GM21619 (cell line): ENCODE data around the gene ITGB8.
A peak's percentile ranks its signal among the peaks of the same experiment; 100 is the strongest.

Experiments used
- ATAC-seq: cut with Tn5 transposase; IDR thresholded peaks from one replicate; pipeline ENCODE4 v1.9.1; 2021; ENCODE audit not compliant: unreplicated experiment

ITGB8 gene

DNA sequence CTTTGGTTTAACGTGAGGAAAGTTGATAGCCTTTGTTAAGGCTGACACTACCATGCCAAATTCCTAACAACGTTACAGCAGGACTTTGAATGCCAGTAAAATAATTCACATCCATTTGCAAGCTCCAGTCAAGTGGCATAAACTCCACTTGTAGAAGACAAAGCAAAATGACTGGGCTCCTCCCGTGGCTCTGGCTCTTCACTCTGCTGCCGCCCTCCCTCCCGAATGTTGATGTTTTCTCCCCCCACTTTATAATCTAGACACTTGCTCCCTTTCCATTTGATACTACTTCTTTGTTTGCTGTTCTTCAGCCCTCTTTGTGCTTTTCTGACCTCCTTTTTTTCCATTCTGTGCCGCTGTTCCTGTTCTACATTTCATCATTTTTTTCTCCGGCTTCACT lies 22.8 kb upstream of the ITGB8 start:
- no peak for ATAC-seq

DNA sequence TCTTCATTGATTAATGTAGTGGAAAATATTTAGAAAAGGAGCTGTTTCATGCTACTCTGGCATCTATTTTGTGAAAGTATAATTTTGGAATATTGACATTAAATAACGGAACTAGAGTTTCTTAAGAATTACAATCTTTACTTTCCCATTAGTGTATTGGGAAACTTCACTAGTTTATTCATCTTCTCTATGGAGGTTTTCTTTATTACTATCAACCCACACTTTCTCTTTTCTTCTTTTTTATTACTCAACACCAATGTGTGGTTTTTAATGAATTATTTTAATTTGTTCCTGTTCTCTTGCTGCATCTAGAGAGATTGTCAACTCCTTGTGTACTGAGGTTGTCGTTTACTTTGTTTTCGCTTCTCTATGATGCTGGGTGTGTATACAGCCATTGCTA lies 20.4 kb upstream of the ITGB8 start:
- ATAC-seq: no peak

DNA sequence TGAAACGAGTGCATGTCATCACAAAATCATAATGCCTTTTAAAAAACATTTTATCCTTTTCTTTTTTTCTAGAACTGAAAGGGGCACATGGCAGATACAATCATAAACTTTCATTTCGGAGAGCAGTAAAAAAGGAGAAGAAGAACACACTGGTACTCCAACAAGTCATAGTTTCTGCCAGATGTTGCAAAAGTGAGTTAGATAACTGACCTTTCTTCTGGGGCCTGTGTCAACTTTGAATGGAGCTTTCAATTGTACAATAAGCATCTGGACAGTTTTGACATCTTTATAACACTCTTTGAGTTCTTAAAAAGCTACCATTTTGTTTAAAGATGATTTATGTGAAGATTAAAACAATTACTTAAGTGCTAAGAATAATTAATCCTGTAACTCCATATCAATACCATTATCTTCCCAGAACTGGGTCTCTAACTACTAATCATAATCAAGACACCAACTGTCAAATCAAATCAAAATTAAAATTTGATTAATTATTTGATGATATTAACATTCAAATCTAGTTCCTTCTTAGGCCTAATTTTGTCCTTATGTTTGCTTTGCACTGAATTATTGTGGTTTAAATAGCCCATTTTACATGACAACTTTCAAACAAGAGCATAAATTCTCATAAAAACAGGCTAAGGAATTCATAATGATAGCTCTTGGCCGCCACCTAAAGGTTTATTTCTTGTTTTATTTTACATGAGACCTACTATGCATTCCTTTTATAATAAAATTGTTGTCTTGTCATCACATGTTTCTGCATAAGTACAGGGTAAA lies 19.5 kb upstream of the ITGB8 start:
- ATAC-seq: no peak

DNA sequence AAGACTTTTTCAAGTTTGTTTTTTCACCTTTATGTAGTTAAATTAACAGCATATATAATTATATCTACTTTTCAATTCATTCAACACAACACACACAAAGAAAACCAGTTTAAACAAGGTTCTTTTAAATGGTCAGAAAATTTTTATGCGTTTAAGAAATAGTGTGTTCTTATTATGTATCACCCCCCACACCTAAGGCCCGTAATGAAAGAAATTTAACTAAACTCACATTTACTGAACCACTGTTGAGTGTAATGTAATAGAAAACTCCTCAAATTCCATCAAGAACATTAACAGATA lies 19.0 kb upstream of the ITGB8 start:
- ATAC-seq: no peak

DNA sequence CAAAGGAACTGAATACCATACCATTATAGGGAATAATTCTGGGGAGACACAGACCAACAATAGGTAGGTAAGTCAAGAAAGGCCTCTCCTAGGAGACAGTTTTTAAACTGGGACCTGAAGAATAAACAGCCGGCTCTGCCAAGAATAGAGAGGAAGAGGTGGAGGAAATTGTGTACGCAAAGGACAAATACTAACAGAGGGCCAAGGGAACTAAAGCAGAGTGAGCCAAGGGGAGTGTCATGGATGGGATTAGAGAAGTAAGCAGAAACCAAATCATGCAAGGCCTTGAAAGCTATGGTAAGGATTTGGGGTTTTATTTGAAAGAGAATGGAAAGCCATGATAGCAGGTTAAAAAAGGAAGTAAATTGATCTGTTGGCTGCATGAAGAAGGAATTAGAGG lies 18.1 kb upstream of the ITGB8 start:
- ATAC-seq: no peak

DNA sequence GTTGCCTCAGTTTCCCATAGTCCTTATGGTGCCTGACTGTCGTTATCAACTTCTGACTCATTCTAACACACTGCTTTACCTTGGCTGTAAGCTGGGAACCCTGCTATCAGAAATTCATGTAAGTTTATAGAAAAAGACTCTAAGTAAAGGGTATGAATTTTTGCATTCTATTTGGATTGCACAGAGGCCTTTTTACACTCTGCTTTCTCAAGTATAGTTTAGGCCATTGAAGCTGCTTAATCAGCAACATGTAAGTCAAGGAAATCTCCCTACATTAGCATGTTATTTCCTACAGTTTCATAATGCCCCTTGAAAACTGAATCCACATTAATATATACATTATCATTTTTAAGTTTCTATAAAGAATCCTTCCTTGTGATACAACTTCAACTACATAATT lies 17.1 kb upstream of the ITGB8 start:
- ATAC-seq: no peak

DNA sequence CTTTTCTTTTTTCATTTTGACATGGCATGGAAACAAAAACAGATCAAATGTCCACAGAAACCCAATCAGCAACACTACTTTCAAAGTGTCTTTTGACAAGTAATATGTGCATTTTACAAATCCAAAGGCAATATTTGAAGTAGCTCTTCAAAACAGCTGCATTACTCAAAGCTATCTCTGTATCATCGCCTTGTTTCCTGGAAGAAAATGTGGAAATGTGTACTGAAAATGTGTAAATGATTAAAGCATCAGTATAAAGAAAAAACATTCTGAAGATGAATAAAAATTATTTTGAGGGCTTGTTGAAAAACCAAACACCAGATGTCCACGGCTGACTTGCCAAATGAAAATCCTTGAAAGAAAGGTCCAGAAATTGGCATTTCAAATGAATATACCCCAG lies 16.5 kb upstream of the ITGB8 start:
- no peak for ATAC-seq

DNA sequence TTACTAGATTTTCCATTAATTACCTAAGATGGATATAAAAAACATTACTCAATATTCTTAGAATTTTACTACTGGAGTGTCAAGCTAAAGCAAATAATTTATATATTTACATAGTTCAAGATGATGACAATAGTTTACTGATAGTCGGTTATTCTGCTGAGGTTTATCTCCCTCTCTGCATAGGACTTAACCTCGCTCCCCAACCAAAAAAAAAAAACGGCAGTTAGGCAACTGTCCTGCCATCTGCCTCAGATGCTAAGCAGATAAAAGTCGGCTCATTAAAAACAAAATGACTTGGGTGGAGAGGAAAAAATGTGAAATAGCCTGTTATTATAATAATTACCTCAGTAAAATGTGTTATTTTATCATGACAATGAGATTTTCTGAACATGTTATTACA lies 14.0 kb upstream of the ITGB8 start:
- no peak for ATAC-seq

DNA sequence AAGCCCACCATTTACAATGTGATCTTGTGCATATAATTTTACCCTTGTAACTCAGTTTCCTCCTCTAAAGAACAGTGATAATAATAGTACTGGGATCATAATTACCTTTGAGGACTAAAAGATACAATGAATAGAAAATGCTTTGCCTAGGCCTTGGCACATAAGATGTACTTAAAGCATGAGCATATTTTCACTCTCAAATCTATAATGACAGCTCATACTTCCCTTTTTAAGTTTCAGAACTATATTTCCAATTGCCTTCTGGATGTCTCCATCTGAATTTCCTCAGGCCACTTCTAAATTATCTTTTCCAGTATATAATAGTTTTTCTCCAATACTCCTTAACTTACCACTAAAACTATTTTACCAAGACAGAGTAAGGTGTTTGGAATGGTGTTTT lies 13.3 kb upstream of the ITGB8 start:
- ATAC-seq: no peak

DNA sequence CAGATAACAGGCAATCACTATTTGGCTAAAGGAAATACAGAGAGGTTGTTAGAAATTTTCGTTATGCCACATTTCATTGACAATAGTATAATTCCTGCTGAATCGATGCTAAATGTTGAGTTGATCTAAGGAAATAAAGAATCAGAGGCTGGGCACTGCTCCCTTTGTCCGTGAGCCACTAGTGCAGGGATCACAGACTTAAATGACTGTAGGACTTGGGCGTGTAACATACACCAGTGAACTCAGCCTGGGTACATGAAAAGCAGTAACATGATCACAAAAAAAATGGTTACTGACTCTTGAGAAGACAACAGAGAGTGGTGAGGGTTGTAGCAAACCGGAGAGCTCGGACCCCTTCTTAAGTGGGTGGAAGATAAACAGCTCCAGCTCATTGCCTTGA lies 11.8 kb upstream of the ITGB8 start:
- ATAC-seq: no peak

DNA sequence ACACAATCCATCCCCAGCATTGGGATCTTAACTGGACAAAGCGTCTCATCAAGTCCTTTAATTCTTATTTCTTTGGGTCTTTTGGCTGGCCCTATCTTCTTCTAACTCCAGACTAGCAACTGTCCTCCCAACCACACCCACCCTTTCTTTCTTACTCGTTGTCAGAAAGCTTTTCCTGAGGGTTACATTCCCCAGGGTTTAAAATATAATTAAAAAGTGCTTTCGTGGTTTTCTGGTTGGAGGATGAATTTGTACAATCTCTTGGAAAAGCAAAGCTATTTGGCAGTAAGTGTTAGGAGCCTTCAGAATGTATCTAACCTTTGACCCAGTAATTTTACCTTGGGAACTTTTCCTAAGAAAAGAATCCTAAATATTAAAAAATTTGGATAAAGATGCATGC lies 10.4 kb upstream of the ITGB8 start:
- ATAC-seq: no peak

DNA sequence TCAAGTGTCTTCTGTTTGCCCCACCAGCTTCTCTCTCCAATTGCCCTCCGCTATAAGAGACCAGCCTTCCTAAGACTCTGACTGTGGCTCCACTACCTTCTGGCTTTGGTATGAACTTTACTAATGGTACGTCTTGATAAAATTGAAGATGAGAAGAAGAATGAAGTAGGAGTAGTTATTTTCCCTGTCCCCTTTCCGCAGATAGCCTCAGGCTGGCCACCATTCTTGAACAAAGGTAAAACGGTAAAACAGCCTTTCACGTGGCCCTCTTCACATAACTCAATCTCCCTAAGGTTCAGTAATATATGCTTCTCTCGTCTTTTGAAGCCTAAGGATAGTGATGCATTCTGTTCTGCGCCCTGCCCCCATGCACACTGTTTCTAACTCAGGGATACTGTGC lies 9.9 kb upstream of the ITGB8 start:
- ATAC-seq: no peak

DNA sequence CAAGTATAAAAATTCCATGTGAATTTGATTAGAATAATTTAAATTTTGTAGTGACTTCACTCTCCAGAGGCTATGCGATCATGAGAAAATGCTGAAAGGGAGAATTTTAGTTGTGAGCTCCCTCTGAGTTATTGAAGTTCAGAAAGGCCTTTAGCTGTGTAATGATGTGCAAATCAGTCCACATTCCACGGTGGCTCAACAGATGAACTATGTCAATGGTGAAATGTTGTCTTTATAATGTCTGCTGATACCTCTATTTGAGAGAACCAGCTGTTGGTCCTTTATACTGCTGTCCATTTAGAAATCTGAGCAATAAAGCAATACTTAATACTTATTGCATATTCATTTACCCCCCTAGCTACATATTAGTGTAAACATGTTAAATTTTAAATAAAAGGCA lies 7.1 kb upstream of the ITGB8 start:
- no peak for ATAC-seq

DNA sequence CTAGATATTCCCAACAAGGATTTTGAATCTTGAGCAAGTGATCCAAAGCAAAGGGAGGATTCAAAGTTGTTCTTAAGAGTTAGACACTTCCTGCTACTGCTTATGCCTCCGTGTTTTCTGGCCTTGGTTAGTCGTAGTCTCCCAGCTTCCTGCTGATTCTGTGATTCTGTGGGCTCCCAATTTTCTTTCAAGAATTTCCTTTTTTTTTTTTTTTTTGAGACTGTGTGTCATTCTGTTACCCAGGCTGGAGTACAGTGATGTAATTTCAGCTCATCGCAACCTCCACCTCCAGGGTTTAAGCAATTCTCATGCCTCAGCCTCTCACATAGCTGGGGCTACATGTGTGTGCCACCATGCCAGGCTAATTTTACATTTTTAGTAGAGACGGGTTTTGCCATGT lies 4.4 kb upstream of the ITGB8 start:
- no peak for ATAC-seq

DNA sequence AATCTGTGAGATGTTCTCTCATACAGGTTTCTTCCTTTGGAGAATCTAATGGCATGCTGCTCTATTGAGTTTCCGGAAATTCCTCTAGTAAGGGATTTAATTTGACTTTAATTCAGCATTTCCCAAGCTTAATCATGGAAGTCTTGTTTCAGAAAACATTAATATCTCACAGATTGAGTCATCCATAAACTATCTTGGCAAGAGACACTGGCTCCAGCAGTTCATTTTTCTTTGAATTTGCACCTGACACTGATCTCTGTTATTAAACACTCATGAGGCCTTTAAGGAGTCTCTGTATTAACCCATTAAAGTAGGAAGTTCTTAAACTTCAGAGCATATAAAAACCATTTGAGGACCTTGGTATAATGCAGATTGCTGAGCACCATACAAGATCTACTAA lies 3.6 kb upstream of the ITGB8 start:
- ATAC-seq: no peak

DNA sequence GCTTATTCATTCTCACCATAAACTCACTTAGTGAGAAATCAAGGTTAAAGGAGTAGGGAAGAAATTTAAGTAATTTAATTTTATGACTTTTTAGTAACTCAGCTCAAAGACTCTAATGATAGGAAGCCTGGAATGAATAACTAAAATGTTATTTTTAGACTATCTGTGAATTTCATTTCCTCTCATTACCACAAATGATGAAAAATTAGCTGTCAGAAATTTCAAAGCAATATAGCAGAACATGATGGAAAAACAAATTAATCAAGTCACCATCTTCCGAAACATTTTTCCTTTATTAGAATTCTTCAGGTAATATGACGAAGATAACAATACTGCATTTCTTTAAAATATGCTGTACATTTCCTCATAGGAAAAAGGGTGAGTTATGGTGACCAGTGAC lies 2.7 kb upstream of the ITGB8 start:
- no peak for ATAC-seq

DNA sequence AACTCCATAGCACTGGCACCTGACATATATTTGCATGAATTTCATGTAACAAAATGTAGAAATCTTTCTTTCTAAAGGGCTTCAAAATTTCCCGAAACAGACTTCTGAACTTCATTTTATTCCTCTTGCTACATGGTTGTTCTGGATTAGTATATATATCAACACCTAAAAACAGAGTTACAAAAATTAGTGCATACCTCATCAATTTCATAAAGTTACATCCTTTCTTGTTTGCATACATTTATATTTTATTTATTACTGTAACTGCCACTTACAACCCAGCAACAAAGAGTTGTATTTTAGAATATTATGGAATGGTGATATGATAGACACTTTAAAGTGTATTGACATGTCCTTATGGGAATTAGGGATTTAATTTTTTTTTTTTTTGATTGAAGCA lies 2.0 kb upstream of the ITGB8 start:
- no peak for ATAC-seq

DNA sequence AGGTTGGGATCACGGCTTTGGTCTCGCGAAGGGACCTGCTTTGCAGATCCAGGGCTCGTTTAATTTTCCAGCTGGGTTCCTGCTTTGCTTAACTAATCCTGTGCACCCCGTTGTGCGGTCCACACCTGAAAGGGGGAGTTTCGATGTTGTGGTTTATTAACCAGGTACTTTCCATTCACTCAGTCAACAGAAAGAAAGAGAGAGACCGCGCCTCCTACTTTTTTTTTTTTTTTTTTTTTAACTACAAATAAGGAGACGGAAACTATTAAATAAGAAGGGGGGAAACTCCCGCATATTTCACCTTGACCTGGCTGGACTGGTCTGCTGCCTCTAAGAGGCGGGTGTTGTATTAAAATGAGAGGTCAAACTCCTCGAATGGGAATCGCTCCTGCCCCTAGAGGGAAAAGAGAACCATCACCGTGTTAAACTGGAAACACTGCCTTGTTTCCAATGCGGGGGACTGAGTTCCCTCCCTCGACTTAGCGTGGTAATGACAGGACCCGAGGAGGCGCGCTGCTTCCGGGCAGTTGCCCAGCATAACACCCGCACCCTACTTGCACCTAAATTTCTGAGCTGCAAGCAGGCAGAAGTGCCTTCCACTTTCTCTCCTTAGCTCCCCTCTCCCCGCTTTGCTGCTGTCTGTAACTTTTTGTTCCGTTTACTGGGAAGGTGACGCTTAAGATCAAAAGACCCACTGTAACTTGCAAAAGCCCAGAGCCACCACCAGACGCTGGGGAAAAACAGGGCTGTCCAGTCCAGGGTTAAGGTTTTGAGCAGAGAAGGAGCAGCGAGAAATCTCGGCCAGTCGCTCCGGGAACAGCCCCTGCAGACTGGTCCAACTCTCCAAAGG lies 1.1 kb upstream of the ITGB8 start:
- peak; percentile 38 for ATAC-seq

DNA sequence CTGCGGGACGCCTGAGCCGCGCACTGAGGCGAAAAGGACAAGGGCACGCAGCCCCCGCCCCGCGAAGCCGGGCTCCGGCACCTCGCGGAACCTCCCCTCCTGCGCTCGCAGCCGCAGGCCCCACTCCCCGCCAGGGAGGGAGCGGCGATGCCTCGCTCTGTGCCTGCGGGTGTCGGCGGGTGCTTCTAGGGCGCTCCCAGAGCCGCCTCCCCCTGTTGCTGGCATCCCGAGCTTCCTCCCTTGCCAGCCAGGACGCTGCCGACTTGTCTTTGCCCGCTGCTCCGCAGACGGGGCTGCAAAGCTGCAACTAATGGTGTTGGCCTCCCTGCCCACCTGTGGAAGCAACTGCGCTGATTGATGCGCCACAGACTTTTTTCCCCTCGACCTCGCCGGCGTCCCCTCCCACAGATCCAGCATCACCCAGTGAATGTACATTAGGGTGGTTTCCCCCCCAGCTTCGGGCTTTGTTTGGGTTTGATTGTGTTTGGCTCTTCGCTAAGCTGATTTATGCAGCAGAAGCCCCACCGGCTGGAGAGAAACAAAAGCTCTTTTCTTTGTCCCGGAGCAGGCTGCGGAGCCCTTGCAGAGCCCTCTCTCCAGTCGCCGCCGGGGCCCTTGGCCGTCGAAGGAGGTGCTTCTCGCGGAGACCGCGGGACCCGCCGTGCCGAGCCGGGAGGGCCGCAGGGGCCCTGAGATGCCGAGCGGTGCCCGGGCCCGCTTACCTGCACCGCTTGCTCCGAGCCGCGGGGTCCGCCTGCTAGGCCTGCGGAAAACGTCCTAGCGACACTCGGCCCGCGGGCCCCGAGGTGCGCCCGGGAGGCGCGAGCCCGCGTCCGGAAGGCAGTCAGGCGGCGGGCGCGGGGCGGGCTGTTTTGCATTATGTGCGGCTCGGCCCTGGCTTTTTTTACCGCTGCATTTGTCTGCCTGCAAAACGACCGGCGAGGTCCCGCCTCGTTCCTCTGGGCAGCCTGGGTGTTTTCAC lies 519 bp downstream of the ITGB8 start:
- ATAC-seq: peak; percentile 18

DNA sequence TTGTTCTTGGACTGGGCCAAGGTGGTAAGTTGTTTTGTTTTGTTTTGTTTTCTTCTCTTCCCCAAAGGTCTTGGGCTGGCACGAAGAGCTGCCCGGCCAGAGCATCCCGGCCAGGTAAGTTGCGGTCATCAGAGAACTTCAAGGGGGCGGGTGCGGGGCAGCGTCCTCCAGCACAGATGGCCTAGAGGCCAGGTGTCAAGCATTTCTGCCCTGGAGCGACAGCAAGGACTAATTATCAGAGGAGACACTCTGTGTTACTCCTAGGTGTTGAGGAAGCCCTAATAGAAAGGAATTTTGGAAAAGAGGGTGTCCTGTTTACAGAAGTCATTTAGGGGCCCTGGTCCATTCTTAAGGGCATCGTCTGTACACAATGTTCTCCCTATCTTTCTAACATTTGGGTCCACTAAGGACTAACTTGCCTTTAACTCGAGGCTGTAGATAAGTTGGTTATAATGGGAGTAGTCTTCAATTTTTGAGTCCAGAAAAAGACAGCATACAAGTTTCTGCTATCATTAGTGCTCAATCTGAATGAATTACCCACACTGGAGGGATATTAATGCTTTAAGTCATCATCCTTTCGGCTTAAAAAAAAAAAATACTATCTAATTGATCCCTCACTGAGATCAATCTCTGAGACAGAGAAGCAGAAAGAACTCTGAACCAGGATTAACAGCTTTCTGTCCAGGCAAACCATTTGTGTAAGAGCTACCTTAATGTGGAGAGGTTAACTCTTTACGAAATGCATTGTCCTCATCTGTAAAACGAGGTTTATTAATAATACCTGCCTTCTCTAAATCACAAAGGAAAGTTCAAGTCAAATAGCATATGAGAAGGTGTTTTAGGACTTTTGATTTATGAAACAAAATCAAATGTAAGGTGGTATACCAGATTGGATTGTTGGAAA lies 1.5 kb downstream of the ITGB8 start:
- ATAC-seq: no peak

DNA sequence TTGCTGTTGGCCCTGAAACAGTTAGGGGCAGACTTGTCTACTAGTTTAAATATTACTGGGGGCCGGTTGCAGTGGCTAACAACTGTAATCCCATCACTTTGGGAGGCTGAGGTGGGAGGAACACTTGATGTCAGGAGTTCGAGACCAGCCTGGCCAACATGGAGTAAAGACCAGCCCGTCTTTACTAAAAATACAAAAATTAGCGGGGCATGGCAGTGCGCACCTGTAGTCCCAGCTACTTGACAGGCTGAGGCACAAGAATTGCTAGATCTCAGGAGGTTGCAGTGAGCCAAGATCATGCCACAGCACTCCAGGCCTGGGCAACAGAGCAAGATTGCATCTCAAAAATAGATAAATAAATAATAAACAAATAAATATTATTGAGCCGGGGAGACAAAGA lies 7.6 kb downstream of the ITGB8 start:
- ATAC-seq: no peak
